CD4-positive, alpha-beta T cell treated with Interferon gamma for 1 hour (primary cell): ENCODE data around the gene CAMSAP1.

Experiments
- DNase-seq: peaks from one replicate; pipeline ENCODE4 v3.0.0-alpha.2; 2020

The CAMSAP1 gene

DNA sequence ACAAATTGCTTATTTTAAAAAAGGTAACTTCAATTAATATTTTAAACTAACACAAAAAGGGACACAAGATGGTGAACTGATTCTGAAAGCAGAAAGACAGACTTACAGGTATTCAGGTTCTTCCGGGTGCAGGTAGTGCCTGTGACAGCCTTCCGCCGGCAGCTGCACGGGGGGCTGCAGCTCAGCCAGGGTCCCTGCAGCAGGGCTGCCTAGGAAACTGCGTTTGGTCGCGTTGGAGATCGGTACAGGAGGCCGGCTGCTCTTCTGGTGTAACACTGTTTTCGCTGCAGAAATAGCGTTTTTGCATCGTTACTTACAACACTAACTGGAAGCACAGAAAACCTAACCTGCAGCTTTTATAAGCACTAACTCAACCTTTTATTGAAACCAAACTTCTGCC, 80.0 kb downstream of the CAMSAP1 start:
- DNase-seq = no peak

DNA sequence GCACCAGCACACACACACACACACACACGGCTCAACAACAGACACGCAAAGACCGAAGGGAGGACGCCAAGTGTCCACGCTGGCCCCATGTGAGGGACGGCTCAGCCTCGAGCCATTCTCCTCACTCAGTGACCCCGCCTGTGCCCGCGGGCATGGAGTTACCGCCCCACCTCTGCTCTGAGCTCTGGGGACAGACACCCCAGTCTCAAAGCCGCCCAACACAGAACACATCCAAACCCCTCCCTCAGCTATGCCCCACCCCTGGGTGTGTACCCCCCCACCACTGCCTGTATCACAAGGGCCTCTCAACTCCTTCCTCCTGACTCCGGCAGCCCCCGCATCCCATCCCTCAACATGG, 81.2 kb downstream of the CAMSAP1 start:
- no peak for DNase-seq

DNA sequence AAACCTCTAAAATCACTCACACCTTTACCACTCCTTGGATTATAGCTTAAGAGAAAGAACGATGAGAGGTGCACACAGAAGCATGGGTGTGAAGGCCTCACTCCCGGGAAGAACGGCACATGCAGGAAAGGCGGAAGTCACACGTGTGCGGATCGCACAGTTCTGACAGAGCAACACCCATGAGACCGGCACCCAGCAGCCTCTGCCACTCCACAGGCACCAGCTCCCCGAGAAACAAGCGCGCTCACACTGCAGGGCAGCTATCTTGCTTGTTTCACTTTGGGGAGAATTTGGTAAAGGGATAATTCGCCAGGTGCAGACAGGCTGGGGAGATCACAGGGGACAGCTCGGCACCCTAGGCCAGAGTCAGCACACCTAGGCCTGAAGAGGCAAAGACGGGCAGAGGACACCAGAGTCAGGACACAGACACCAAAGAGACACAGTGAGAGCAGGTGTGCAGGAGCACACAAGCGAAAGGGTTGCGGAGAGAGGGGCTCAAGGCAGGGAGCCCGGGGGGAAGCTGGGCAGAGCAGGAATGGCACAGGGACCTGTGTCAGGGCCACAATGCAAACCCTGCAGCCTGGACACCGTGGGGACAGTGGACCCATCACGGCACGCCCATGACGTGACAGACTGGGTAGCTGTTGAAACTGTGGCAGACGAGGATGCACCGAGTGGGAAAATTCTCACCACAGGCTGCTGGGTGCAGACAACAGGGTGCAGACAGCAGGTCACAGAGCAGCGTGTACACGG, 81.7 kb downstream of the CAMSAP1 start:
- no peak for DNase-seq

DNA sequence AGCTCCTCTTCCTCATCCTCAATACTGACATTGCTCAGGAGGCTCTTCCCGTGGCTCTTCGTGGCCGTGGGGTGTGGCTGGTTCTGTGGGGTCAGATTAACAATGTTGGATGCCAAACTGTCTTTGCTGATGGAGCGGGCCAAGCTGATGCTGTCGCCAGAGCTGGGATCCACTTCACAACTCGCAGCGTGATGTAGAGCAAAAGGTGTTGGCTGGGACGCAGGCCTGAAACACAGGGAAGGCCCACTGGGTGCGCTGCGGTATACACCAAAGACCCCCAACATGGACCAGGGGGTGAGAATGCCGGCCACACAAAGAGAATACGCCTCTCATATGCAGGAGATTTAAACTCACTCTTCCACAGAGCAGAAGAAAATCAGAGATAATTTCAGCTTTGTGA, 84.3 kb downstream of the CAMSAP1 start:
- DNase-seq = no peak

- no peak for DNase-seq
These were observed 85.0 kb downstream of the CAMSAP1 start for GRCh38 chr9:135822374-135822755.

DNA sequence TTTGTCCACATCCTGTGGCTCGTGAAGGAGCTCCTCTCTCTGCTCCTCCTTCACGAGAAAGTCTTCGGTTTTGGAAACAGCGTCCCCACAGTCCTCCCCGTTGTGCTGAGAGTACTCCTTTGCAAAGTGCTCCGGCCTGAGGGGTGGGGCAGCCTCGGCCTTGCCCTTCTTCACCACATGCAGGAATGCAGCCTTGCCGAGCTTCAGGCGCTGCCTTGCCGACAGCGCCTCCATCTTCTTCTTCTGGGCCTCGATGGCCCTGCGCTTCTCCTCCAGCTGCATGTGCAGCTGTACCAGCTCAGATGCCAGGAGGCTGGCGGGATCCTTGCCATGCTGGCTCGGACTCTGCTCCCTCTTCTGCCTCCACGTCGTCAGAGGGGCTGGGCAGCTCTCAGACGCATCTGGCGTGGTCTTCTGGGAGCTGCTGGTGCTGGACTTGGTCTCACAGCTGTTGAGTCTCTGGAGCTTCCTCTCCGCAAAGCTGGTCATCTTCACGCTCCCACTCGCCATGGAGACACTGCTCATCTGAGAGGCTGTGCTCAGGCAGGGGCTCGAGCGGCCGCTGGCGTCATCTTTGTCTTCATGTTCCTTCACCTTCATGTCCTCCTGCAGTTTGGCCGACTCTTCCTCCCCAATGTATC, 85.5 kb downstream of the CAMSAP1 start:
- no peak for DNase-seq

GRCh38 chr9:135821116-135821515, 86.2 kb downstream of the CAMSAP1 start:
- DNase-seq = no peak

GRCh38 chr9:135820661-135821060, 86.7 kb downstream of the CAMSAP1 start:
- DNase-seq = no peak

DNA sequence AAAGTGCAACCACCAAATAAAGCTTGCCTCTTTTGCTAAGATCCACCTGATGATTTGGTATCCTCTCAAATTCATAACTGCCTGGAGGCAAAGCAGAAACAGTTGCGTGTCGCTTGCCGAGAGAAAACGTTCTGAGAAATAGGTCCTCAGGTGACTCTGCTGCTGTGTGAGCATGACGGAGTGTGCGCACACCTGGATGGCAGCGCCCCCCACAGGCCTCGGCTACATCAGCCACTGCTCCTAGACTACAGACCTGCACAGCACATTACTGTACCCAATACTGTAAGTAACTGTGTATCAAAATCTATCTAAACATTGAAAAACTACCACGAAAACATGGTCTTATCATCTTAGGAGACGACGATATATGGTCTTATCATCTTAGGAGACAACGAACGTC, 87.4 kb downstream of the CAMSAP1 start:
- no peak for DNase-seq

- DNase-seq = no peak
These were observed 88.4 kb downstream of the CAMSAP1 start for GRCh38 chr9:135818718-135819475.

DNA sequence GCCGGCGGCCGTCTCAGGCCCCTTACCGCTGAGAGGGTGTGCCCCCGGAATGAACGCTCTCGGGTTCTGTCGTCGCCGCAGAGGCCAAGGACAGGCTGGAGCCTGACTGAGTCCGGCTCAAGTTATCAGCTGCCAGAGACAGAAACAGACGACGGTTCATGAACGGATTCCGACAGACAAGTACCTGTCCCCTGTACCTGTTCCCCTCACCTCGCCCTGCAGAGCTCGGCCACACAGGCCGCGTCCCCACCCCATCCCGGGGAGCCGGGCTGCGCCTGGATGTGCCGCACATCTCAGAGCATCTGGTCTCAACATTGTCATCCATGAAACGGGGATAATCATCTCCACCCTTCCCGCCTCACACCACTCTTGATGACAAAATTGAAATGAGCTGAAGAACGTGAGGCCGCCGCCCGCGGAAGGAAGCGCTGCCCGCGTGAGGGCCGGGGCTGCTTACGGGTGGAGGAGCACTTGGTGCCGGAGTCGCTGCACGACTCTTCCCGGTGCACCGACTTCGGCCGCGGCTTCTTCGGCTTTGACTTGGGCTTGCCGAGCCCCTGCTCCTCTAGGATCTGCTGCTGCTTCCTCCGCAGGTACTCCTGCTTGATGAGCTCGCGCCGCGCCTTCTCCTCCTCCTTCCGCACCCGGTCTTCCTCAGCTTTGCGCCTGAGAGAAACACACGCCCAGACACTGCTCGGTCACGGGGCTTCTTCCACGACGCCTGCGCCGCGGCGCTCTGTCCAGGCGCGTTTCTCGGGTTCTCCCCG, 89.2 kb downstream of the CAMSAP1 start:
- no peak for DNase-seq

DNA sequence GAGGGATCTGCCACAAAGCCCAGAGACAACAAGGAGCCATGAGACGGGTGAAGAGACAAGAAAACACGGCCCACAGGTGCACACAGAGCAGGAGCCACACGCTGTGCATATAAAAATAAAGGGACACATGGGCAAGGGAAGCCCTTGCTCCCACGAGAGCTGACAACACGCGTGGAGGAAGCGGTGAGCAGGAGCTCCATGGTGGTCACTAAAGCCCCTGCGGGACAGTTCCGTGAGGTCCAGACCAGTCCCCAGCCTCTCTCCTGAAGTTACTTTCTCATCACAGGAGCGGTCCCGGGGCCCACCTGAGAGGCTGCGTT, 90.7 kb downstream of the CAMSAP1 start:
- DNase-seq = no peak

GRCh38 chr9:135815830-135816650, 91.3 kb downstream of the CAMSAP1 start:
- no peak for DNase-seq

DNA sequence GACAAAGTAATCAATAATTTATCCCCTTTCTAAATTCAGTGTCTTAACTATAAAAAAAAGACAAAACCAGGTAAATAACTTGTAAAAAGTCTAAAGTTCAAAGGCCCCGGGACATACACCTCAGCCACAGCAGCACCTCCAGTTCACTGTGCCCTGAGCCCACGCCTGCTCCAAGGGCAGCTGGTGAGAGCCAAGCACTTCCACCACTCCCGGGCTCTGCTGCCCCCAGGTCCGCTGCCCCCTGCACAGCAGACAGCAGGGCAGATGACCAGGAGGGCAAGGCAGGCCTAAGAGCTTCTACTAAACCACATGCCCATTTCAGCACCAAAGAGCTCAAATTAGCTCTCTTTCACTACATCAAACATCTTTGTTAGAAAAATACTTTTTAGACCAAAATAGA, 91.9 kb downstream of the CAMSAP1 start:
- DNase-seq = no peak

DNA sequence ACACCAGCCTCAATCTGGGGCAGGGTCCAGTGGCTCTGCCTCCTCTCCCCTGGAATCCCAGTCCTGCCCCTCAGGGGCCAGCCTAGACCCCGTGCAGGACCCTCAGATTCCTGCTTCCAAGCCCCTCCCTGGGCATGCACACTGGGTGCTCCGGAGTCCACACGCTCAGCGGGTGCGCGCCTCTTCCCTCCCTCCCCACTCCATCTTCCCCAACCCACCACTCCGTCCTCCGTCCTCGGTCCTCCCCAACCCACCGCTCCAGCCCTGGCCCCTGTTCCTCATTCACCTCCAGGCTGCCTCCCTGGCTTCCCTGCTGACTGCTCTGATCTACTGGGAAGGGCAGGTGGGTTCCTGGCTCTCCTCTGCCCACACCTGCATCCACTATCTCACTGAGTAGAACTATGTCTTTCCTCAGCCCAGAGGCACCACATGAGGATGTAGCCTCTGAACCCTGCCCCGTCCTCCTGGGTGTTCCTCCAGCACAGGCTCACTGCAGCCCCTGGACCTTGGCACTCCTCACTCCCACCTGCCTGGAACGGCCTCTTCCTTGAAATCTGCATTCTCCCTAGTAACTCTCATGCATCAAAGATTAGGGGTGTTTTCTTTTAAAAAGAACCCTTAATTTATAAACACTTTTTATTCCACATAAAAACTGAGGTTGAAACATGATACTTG, 92.8 kb downstream of the CAMSAP1 start:
- DNase-seq = no peak

- DNase-seq = no peak
These were observed 93.6 kb downstream of the CAMSAP1 start for GRCh38 chr9:135813671-135814290.

DNA sequence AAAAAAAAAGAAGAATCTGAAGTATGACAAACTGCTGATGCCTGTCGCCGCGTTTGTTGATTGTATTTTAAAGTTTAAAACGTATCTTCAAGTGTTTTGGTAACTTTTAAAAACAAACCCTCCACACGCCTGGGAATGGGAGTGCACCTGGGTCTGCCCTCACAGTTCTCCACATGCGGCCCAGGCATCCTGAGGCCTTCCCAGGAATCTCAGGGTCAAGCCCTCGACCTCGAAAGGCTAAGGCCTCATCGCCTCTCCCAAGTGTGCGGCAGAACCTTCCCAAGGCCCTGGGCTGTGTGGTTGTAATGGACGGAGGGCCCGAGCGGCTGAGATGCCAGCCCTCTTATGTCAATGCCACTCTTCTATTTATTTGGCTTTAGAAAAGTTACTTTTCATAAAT, 94.4 kb downstream of the CAMSAP1 start:
- DNase-seq = no peak

GRCh38 chr9:135811801-135812200, 95.5 kb downstream of the CAMSAP1 start:
- no peak for DNase-seq

GRCh38 chr9:135810806-135811575, 96.4 kb downstream of the CAMSAP1 start:
- DNase-seq = no peak

GRCh38 chr9:135809166-135809565, 98.2 kb downstream of the CAMSAP1 start:
- no peak for DNase-seq
